ENCODE results near the gene SLC24A3.

The SLC24A3 gene

GRCh38 chr20:19683188-19683587 is 470.7 kb downstream of the SLC24A3 start:
- TF ChIP-seq, protein P1, sequence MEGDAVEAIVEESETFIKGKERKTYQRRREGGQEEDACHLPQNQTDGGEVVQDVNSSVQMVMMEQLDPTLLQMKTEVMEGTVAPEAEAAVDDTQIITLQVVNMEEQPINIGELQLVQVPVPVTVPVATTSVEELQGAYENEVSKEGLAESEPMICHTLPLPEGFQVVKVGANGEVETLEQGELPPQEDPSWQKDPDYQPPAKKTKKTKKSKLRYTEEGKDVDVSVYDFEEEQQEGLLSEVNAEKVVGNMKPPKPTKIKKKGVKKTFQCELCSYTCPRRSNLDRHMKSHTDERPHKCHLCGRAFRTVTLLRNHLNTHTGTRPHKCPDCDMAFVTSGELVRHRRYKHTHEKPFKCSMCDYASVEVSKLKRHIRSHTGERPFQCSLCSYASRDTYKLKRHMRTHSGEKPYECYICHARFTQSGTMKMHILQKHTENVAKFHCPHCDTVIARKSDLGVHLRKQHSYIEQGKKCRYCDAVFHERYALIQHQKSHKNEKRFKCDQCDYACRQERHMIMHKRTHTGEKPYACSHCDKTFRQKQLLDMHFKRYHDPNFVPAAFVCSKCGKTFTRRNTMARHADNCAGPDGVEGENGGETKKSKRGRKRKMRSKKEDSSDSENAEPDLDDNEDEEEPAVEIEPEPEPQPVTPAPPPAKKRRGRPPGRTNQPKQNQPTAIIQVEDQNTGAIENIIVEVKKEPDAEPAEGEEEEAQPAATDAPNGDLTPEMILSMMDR (IDR thresholded peaks at IDR 0.05; ENCODE audit: borderline replicate concordance, insufficient read depth, low read depth, low read length) = no peak
- no peak overlapping the region for H3K4me3 ChIP-seq (ENCODE audit: low read depth, low read length)

DNA sequence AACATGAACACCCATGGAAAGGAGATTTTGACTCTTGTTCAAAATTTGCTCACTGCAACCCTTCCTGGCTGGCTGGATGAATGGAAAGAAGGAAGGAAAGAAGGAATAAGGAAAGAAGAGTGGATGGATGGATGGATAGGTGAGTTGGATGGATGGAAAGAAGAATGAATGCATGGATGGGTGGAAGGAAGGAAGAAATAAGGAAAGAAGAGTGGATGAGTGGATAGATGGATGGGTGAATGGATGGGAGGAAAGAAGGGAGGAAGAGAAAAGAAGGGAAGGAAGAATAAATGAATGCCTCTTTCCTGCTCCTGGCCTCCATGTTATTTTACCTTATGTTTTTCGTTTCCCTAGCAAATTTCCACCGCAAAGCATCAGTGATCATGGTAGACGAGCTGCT is 471.4 kb downstream of the SLC24A3 start:
- no peak overlapping the region for H3K4me3 ChIP-seq (ENCODE audit: low read depth, low read length)
- TF ChIP-seq, protein P1 (IDR thresholded peaks at IDR 0.05; ENCODE audit: borderline replicate concordance, insufficient read depth, low read depth, low read length) = no peak

- TF ChIP-seq, protein P1 (IDR thresholded peaks at IDR 0.05; ENCODE audit: borderline replicate concordance, insufficient read depth, low read depth, low read length) = no peak
- H3K4me3 ChIP-seq (ENCODE audit: low read depth, low read length) = no peak overlapping the region
These were observed 475.8 kb downstream of the SLC24A3 start for GRCh38 chr20:19688031-19688806.

- TF ChIP-seq, protein P1 (IDR thresholded peaks at IDR 0.05; ENCODE audit: borderline replicate concordance, insufficient read depth, low read depth, low read length) = no peak
- no peak overlapping the region for H3K4me3 ChIP-seq (ENCODE audit: low read depth, low read length)
These were observed 478.0 kb downstream of the SLC24A3 start for GRCh38 chr20:19690462-19690861.

- TF ChIP-seq, protein P1 (IDR thresholded peaks at IDR 0.05; ENCODE audit: borderline replicate concordance, insufficient read depth, low read depth, low read length) = no peak
- H3K4me3 ChIP-seq (ENCODE audit: low read depth, low read length) = no peak overlapping the region
These were observed 478.7 kb downstream of the SLC24A3 start for GRCh38 chr20:19691125-19691524.

DNA sequence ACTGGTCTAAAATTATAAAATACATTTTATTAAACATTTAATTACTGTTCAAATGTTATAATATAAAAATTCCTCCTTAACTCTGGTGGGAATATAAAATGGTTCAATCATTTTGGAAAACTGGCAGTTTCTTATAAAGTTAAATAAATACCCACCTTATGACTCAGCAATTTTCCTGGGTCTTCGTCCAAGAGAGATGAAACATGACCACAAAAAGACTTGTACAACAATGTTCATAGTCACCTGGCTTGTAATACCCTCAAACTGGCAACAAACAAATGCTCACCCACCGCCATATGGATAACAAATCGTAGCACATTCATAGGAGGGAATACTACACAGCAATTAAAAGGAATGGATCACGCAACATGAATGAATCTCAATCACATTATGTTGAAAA is 479.7 kb downstream of the SLC24A3 start:
- no peak overlapping the region for H3K4me3 ChIP-seq (ENCODE audit: low read depth, low read length)
- TF ChIP-seq, protein P1 (IDR thresholded peaks at IDR 0.05; ENCODE audit: borderline replicate concordance, insufficient read depth, low read depth, low read length) = no peak

- TF ChIP-seq, protein P1 (IDR thresholded peaks at IDR 0.05; ENCODE audit: borderline replicate concordance, insufficient read depth, low read depth, low read length) = peak; percentile 80
- no peak overlapping the region for H3K4me3 ChIP-seq (ENCODE audit: low read depth, low read length)
These were observed 480.3 kb downstream of the SLC24A3 start for GRCh38 chr20:19692685-19693119.
